NCI-H526 (cell line): ENCODE data around the gene UGT1A8.
A peak's percentile ranks its signal among the peaks of the same experiment; 100 is the strongest.
"Not testable (repeated sequence)": the region's sequence is repeated elsewhere in the genome, so short reads cannot be mapped to it uniquely, and the experiment has no call there.

Source experiments
- DNase-seq, 2 experiments: peaks; one replicate each; lab custom pipeline; 2025; lab: John Stamatoyannopoulos, UW

Gene UGT1A8

DNA sequence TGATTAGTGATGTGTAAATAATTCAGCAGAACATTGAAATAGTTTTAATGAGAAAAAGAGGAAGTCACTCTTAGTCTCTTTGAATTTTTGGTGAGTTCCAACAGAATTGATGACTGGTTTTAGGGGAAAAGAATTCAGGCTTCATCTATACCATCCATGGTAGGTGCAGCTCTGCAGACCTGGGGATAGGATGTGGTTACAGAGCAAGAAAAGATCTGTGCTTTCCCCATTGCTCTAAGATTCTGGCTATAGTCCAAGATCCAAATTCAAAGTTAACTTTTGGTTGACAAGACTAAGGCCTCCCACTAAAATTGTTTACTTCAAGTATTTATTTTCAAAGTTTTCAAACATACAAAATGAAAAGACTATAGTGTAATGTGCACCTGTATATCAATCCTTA, 22.4 kb downstream of the UGT1A8 start:
- DNase-seq = no peak

DNA sequence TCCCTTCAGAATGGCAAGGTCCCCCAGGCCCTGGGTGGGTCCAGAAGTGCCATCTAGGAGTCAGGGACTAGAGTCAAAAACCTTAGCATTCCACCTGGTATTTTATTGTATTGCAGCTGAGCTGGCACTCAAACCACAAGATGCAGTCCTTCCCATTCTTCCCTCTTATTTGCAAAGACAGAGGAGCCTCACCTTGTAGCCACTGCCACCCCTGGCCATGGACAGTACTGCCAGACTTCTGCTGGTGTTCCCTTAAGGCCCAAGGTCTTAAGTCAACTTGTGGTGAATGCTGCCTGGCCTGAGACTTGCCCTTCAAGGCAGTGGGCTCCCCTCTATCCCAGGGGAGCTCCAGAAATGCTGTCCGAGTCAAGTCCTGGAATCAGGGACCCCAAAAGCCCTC, 25.7 kb downstream of the UGT1A8 start:
- DNase-seq = peak in 1 of 2 experiments; percentile 15

DNA sequence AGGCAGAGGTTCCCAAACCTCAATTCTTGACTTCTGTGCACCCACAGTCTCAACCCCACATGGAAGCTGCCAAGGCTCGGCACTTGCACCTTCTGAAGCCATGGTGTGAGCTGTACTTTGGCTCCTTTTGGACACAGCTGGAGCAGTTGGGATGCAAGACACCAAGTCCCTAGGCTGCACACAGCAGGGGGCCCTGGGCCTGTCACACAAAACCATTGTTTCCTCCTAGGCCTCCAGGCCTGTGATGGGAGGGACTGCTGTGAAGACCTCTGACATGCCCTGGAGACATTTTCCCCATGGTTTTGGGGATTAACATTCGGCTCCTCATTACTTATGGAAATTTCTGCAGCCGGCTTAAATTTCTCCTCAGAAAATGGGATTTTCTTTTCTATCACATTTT, 28.6 kb downstream of the UGT1A8 start:
- not testable (repeated sequence) for DNase-seq

DNA sequence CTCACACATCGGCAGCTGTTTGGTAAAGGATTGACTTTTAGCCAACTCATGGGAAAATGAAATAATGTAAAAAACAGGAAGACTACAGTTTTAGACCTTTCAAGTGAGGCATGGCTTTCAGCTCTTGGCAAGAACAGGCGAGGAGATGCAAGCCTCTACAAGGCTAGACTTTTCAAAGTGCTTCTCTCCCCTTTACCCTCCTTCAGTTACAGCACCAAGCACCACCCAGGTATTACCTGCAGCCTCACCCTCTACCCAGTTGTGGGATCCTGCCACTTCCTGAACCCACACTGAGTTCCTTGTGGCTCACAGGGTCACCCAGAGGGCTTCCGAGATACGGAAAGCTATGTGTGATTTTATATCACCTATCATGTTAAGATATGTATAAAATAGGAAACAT, 33.5 kb downstream of the UGT1A8 start:
- DNase-seq = no peak

DNA sequence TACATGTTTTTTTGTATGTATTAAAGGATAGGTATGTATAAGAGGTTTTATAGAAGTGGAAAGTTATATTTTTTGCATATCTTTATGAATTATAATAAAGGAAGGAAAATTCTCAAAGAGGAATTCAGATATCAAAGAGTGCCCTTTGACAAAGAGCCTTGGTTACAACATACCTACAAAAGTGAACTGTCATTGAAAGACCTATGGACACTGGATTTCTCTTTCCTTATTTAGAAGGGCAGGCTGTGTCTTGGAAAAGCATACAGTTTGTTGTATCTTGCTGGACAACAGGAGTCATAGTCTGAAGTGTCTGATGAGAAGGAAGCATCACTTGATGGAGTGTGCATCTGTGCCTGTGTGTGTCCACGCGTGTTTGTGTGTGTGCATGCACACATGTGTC, 34.0 kb downstream of the UGT1A8 start:
- no peak for DNase-seq

DNA sequence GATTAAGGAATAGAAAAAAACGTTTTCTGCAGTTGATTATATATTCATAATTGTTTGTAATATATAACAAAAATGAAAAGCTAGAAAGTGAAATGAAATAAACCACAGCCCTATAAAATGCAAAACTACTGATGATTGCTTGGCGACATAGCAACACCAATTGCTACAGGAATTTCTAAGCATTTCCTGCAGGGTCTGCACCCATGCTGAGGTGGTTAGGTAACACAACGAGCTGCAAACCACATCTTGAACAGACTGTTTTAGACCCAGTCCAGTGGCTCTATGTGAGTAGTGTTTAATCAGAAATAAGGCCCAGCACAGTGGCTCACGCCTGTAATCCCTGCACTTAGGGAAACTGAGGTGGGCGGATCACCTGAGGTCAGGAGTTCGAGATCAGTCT, 37.1 kb downstream of the UGT1A8 start:
- no peak for DNase-seq

DNA sequence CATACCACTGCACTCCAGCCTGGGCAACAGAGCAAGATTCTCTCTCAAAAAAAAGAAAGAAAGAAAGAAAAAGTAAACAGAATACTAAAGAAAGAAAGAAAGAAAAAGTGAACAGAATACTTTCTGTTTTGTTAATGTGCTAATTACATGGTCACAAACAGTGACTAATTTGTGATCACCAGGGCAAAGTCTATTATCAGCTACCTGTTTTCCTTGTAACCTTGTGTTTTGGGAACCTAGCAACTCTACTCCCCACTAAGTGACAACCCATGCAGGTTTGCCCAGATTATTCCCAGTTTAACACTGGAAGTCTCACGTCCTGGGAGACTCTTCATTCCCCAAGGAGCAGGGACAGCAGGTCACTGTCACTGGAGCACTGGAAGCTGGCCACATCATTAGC, 37.6 kb downstream of the UGT1A8 start:
- DNase-seq = no peak

DNA sequence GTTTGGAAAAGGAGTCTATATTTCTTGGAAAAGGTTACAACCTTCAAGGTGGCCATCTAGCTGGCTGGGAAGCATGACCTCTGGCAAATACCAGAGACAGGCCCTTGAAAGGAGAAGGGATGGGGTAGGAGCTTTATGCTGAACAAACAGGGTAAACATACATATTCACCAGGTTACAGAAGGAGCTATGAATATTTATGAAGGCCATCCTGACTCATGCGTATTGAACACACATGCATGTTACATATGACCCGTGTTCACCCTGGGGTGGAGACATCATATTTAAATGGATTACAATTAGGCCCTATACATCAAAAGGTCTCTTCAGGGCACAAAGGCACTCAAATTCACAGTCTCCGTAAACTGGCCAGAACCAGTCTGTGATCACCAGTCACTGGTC, 38.5 kb downstream of the UGT1A8 start:
- DNase-seq = not testable (repeated sequence)

DNA sequence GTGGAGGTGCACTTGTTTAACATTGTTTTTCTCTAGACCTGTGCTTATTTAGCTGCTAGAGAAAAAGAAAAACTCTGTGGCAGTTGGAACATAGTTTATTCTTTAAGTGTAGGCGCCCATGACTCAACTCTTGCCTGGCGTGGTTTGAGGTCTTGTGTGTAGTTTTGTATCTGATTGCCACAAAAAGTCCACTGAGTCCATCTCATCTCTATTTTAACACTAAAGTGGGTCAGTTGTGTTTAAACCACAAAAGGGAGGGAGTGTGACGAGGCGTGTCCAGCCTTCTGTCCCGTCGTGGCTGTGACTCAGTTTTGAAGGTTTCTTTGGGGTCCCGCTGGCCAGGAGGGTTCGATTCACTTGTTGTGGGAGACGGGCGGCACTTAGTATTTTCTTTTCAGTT, 39.0 kb downstream of the UGT1A8 start:
- no peak for DNase-seq

DNA sequence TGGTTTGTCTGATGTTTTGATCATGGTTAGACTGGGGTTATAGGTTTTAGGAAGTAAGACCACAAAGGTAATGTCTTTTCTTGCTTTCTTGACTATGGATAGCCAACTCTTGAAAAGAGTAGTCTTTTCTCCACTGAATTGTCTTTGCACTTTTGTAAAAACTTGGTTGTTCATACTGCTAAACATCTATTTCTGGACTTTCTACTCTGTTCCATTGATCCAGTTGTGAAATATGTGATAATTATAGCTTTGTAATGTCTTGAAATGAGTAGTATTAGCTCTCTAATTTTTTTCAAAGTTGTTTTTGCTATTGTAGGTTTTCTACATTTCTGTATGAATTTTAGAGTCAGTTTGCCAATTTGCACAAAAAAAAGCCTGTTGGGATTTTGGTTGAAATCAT, 41.2 kb downstream of the UGT1A8 start:
- no peak for DNase-seq

DNA sequence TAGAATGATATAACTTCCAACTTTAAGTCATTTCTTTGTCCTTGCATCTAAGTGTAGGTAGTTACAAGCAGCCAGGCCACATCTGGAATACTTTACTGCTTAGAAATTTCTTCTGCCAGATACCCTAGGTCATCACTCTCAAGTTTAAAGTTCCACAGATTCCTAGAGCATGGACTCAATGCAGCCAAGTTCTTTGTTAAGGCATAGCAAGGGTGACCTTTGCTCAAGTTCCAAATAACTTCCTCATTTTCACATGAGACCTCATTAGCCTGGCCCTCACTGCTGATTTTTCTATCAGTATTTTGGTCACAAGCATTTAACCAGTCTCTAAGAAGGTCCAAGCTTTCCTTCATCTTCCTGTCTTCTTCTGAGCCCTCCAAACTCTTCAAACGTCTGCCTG, 46.5 kb downstream of the UGT1A8 start:
- no peak for DNase-seq

DNA sequence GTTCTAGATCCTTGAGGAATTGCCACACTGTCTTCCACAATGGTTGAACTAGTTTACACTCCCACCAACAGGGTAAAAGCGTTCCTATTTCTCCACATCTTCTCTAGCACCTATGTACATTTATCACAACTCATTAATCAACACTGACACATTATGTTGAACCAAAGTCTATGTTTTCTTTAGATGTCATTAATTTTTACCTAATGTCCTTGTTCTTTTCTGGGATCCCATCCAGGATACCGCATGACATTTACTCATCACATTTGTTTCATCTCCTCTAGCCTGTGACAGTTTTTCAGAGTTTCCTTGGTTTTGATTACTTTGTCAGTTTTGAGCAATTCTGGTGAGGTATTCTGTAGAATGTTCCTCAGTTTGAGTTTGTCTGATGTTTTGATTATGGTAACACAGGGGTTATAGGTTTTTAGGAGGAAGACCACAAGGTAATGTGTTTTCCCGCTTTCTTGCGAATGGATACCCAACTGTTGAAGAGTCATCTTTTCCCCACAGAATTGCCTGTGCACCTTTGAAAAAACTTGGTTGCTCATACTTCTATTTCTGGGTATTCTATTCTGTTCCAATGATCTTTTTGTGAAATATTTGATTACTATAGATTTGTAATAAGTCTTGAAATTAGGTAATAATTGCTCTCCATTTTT, 51.3 kb downstream of the UGT1A8 start:
- no peak for DNase-seq

DNA sequence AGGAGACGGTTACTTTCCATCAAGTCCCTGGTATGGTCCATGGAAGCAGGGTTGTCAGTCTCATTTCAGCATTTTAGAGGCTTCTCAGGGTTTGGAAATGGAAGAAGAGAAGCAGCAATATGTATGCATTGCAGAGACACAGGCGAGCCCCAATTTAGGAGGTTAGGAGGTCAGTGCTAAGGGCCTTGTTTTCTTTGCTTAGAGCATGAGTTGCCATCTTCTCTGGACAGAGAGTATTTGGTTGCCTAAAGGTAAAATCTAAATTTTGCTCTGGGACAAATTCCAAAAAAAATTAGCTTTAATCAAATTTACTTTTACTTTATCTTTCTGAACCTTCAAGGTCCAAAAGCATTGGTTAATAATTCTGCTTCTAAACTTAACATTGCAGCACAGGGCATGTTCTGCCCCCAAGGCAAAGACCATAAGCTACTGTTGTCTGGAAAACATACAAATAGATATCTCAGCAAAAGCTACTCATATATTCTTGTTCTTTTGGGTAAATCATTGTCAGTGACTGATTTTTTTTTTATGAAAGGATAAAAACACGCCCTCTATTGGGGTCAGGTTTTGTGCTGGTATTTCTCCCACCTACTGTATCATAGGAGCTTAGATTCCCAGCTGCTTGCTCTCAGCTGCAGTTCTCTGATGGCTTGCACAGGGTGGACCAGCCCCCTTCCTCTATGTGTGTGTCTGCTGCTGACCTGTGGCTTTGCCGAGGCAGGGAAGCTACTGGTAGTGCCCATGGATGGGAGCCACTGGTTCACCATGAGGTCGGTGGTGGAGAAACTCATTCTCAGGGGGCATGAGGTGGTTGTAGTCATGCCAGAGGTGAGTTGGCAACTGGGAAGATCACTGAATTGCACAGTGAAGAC, 54.1 kb downstream of the UGT1A8 start, which contains the start of gene UGT1A9:
TSS of gene UGT1A9 (plus strand) at position 609 of the 872 bp plus-strand sequence. CDS start at position 646, 37 bp downstream.
- no peak for DNase-seq

DNA sequence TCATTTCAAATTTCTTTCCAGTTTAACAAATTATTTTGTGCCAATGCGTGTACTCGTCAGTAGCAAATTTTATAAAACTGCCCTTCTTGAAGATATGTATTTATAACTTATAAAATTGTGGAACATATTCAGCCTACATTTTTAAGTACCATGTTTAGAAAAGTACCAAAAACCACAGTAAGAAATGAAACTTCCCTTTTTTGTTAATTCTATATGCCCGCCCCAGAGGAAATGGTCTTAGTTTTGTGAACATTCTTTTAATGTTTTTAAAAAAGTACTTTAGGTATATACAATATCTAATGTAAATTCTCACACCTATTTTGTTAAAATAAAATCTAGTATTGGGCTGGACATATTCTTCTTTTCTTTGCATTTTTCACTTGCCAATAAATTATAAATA, 55.5 kb downstream of the UGT1A8 start:
- no peak for DNase-seq

DNA sequence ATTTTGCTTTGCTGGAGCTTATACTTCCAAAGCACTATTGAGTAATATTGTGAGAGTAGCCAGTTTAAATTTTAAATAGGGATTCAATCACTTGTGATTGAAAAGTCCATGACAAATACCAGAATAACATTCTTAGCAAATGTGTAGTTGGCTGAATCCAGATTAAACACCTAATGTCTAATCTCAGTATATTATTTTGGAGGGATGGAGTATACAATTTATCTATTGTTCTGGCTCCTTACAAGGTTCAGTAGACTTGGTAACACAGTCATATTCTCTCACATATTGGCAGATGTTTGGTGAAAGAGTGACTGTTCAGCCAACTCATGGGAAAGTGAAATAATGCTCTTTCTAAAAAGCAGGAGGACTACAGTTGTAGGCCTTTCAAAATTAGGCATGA, 56.5 kb downstream of the UGT1A8 start:
- DNase-seq = no peak

DNA sequence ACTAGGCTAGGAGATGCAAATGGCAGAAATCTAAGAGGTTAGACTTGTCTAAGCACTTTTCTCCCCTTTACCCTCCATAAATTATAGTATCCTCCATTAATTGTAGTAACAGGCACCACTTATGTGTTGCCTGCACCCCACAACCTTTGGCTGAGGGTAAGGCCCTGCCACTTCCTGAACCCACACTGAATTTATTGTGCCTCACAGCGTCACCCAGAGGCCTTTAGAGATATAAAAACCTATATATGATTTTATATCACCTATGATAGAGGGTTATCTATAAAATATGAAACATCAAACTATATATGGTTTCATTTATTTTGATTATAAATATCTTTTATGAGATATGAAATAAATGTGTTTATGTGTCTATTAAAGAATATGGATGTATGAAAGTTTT, 56.9 kb downstream of the UGT1A8 start:
- no peak for DNase-seq

DNA sequence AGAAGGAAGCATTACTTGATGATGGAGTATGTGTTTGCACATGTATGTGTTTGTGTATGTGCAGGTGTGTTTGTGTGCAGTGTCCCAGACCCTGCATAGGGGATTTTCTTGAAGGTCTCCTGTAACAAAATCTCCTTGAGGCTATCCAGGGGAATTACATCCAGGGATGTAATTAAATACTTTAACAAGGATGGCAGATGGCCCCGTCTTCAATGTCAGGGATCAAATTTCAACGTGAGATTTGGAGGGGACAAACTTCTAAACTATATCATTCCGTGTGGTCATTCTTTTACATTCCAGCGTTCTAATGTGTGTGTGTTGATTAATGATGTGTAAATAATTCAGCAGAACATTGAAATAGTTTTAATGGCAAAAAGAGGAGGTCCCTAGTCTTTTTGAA, 57.6 kb downstream of the UGT1A8 start:
- peak in 1 of 2 experiments; percentile 6 for DNase-seq

DNA sequence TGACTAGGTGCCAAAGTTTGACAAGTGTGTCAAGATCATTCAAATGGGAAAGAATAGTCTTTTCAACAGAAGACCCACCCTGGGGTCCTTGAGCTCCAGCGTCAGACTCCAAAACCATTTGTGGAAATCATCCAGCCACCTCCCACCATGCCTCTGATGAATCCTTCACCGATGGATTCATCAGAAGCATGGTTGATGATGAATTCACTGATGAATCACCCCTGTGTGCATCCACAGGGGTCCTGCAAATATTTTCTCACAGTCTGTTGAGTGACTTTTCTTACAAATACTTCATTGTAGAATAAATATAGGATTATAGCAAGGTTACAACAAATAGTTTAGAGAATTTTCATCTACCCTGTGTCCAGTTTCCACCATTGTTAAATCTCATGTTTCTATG, 58.6 kb downstream of the UGT1A8 start:
- DNase-seq = no peak

DNA sequence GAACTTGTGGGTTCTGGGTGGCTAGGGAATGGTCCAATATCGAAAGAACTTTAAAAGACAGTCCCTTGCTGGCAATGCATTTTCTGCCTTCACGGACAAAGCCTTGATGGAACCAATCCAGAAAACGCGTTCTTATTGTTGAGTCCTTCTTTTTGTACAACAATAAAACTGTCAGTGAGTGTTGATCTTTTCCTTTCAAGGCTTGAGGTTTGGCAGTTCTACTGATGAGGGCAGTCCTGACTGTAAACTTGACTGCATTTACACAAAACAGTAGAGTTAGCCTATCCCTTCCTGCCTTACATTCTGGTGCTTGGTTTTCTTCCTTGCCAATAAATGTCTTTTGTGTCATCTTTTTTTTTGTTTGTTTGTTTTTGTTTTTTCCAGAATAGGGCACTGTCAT, 61.8 kb downstream of the UGT1A8 start:
- DNase-seq = no peak

DNA sequence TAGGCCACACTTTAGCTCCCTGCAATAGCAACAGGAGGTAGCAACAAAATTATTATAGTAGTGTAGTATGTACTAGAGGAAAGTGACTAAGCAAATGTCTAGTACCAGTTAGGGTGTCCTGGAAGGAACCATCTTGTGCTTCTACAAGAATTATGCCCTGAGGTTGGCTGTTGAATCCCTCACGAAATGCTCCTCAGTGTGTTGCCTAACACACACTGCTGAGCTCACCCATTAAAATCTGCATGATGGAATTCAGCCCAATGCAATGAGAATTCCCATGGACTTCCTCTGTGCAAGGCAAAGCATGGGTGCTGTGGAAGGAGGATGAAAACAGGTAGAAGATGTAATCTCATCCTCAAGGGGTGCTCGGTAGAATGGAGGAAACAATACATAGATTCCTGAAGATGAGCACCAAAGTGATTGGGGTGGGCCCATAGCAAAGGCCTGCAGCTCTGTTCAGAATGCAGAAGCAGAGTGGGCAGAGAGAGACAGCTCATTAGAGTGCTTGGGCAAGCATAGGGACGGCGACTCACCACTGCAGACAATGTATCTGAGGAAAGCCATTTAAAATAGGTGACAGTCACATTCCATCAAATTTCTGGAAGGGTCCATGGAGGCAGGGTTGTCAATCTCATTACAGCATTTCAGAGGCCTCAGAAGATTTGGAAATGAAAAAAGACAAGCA, 63.1 kb downstream of the UGT1A8 start:
- no peak for DNase-seq

DNA sequence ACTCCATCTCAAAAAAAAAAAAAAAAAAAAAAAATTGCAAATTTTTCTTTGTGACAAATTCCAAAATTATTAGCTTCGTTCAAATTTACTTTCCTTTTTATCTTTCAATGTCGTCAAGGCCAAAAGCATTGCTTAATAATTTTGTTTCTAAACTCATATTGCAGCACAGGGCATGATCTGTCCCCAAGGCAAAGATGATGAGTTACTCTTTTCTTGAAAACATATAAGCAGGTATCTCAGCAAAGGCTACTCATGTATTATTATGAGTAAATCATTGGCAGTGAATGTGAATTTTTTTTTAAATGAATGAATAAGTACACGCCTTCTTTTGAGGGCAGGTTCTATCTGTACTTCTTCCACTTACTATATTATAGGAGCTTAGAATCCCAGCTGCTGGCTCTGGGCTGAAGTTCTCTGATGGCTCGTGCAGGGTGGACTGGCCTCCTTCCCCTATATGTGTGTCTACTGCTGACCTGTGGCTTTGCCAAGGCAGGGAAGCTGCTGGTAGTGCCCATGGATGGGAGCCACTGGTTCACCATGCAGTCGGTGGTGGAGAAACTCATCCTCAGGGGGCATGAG, 64.2 kb downstream of the UGT1A8 start, which contains the start of gene UGT1A7:
TSS of gene UGT1A7 (plus strand) at position 381 of the 579 bp plus-strand sequence. CDS start at position 418, 37 bp downstream.
- no peak for DNase-seq

DNA sequence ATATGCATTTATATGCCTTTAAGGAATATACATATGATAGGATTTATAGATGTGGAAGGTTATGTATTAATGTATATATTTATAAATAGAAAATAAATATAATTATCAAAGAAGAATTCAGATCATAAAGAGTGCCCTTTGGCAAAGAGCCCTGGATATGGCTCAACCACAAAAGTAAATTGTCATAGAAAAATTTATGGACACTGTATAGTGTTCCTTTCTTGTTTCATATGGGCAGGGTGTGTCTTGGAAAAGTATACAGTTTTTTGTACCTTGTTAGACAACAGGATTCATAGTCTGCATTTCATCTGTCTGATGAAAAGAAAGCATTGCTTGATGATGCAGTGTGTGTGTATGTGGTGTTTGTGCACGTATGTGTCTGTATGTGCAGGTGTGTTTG, 67.2 kb downstream of the UGT1A8 start:
- DNase-seq = no peak
